Testis (tissue), 2 donors: ENCODE measurements around the gene MRM2.

Experiments used
- POLR2A ChIP-seq: fragments of 450-650 bp; IDR thresholded peaks from one replicate; pipeline ENCODE4 v1.6.1; 2017; ENCODE audit warnings: antibody characterized with exemption, mild to moderate bottlenecking, moderate library complexity
- TF ChIP-seq, protein P1 (sequence below), 3 experiments: fragments of 450-650 bp in 2 of 3; fragments of 200-600 bp in 1 of 3; sonication (generic) in 1 of 3; IDR thresholded peaks; one replicate each; pipeline ENCODE4 v1.5.1; 2016 to 2019; ENCODE audit warnings: antibody characterized with exemption in 3 of 3, mild to moderate bottlenecking in 2 of 3, moderate library complexity in 1 of 3

DNA sequence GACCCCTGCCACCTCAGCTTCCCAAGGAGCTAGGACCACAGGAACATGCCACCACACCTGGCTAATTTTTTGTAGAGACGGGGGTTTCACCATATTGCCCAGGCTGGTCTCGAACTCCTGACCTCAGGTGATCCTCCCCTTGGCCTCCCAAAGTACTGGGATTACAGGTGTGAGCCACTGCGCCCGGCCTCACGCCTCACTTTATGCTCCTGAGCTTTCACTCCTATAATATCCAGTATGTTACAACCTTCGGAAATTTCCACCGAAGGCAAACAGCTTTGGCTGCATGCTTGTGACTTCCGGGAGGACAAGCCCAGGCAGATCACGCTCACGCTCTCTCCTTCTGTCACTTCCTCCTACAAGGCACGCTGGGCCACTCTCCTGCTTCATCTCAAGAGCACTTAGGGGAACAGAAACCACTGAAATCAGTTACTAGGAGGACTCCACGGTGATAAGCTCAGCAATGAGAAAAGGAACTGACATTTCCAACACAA is 4.8 kb downstream of the MRM2 start:
- TF ChIP-seq, protein P1, sequence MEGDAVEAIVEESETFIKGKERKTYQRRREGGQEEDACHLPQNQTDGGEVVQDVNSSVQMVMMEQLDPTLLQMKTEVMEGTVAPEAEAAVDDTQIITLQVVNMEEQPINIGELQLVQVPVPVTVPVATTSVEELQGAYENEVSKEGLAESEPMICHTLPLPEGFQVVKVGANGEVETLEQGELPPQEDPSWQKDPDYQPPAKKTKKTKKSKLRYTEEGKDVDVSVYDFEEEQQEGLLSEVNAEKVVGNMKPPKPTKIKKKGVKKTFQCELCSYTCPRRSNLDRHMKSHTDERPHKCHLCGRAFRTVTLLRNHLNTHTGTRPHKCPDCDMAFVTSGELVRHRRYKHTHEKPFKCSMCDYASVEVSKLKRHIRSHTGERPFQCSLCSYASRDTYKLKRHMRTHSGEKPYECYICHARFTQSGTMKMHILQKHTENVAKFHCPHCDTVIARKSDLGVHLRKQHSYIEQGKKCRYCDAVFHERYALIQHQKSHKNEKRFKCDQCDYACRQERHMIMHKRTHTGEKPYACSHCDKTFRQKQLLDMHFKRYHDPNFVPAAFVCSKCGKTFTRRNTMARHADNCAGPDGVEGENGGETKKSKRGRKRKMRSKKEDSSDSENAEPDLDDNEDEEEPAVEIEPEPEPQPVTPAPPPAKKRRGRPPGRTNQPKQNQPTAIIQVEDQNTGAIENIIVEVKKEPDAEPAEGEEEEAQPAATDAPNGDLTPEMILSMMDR (IDR thresholded peaks at IDR 0.05), result no peak
- no peak for TF ChIP-seq POLR2A
